ENCODE results near the gene IMP3.
"Not testable (repeated sequence)": the region's sequence is repeated elsewhere in the genome, so short reads cannot be mapped to it uniquely, and the experiment has no call there.

IMP3 gene

GRCh38 chr15:75637245-75638009 is 2.6 kb downstream of the IMP3 start:
- Histone ChIP-seq H2AFZ (no peak overlapping the region), H3K4me1 (peaks cover 3% of the 10 kb centered on the region), H3K9me3 (ENCODE audit: control insufficient read depth, low read length) (no peaks in the 10 kb centered on the region), H3K79me2 (no peaks in the 10 kb centered on the region), H3K27me3 (ENCODE audit: control insufficient read depth, insufficient read depth, low read length) (no peaks in the 10 kb centered on the region), H3K9ac (no peak overlapping the region), H3K27ac (peak overlapping the region; percentile 91), H3K36me3 (ENCODE audit: control insufficient read depth, insufficient read depth, low read length) (no peaks in the 10 kb centered on the region), H3K4me3 (ENCODE audit: low read depth, low read length) (peak overlapping the region; percentile 9), H3K4me2 (ENCODE audit: low read length) (peak overlapping the region; percentile 11)
- no peak for TF ChIP-seq CTCF (IDR thresholded peaks at IDR 0.05)

- H3K36me3 ChIP-seq (ENCODE audit: control insufficient read depth, insufficient read depth, low read length) = no peaks in the 10 kb centered on the region
- peaks cover 3% of the 10 kb centered on the region for H3K4me1 ChIP-seq
- no peaks in the 10 kb centered on the region for H3K27me3 ChIP-seq (ENCODE audit: control insufficient read depth, insufficient read depth, low read length)
- no peak overlapping the region for H3K4me3 ChIP-seq (ENCODE audit: low read depth, low read length)
- TF ChIP-seq CTCF (IDR thresholded peaks at IDR 0.05) = no peak
- H2AFZ ChIP-seq = no peak overlapping the region
- H3K4me2 ChIP-seq (ENCODE audit: low read length) = no peak overlapping the region
- no peaks in the 10 kb centered on the region for H3K9me3 ChIP-seq (ENCODE audit: control insufficient read depth, low read length)
- no peak overlapping the region for H3K27ac ChIP-seq
- no peaks in the 10 kb centered on the region for H3K79me2 ChIP-seq
- no peak overlapping the region for H3K9ac ChIP-seq
Observed at GRCh38 chr15:75636026-75636425, 4.0 kb downstream of the IMP3 start.

- not testable (repeated sequence) for H3K4me2 ChIP-seq (ENCODE audit: low read length); H3K79me2 ChIP-seq
Observed at GRCh38 chr15:75633922-75634321, 6.1 kb downstream of the IMP3 start.

GRCh38 chr15:75631935-75632334 is 8.1 kb downstream of the IMP3 start:
- Histone ChIP-seq H3K27me3 (ENCODE audit: control insufficient read depth, insufficient read depth, low read length) (no peaks in the 10 kb centered on the region), H2AFZ (no peak overlapping the region), H3K9ac (no peak overlapping the region), H3K4me3 (ENCODE audit: low read depth, low read length) (no peak overlapping the region), H3K9me3 (ENCODE audit: control insufficient read depth, low read length) (no peaks in the 10 kb centered on the region), H3K4me1 (no peaks in the 10 kb centered on the region), H3K79me2 (no peaks in the 10 kb centered on the region), H3K4me2 (ENCODE audit: low read length) (no peak overlapping the region), H3K27ac (no peak overlapping the region), H3K36me3 (ENCODE audit: control insufficient read depth, insufficient read depth, low read length) (no peaks in the 10 kb centered on the region)
- TF ChIP-seq CTCF (IDR thresholded peaks at IDR 0.05) = no peak

More at GRCh38 chr15:75633922-75634321, 6.1 kb downstream of the IMP3 start:
- not testable (repeated sequence) for H3K36me3 ChIP-seq (ENCODE audit: control insufficient read depth, insufficient read depth, low read length); H3K9ac ChIP-seq; H3K4me1 ChIP-seq; H2AFZ ChIP-seq; H3K27me3 ChIP-seq (ENCODE audit: control insufficient read depth, insufficient read depth, low read length); H3K4me3 ChIP-seq (ENCODE audit: low read depth, low read length); H3K9me3 ChIP-seq (ENCODE audit: control insufficient read depth, low read length); H3K27ac ChIP-seq

GRCh38 chr15:75625542-75626347 is 14.3 kb downstream of the IMP3 start, which contains the start of gene SNUPN:
SNUPN (minus strand) TSS chr15:75625725; CDS start chr15:75621051, 4,674 bp downstream.
- Histone ChIP-seq H2AFZ (peak within 1 kb of the TSS; percentile 67), H3K9me3 (ENCODE audit: control insufficient read depth, low read length) (no peaks in the 10 kb centered on the region), H3K27ac (peak within 1 kb of the TSS; percentile 76), H3K27me3 (ENCODE audit: control insufficient read depth, insufficient read depth, low read length) (no peaks in the 10 kb centered on the region), H3K9ac (no peak within 1 kb of the TSS), H3K79me2 (no peaks in the 10 kb centered on the region), H3K4me3 (ENCODE audit: low read depth, low read length) (peak within 1 kb of the TSS; percentile 65), H3K4me2 (ENCODE audit: low read length) (peak within 1 kb of the TSS; percentile 68), H3K4me1 (no peaks in the 10 kb centered on the region), H3K36me3 (ENCODE audit: control insufficient read depth, insufficient read depth, low read length) (no peaks in the 10 kb centered on the region)
- TF ChIP-seq CTCF (IDR thresholded peaks at IDR 0.05) = no peak

Data from parathyroid adenoma (tissue), 2 donors.